Muscle of leg (tissue), 11 donors: ENCODE data around the gene ANKFY1. TPM values are rescaled to one million over a fixed set of nuclear protein-coding genes. Genes with fewer than 3 reads are reported as not detected.

ENCODE experiments used
- DNase-seq: peaks from one replicate; pipeline ENCODE4 v3.0.0; 2013
- H3K27ac ChIP-seq: one replicate; pipeline ENCODE4 v1.5.1; 2013; ENCODE audit warnings: mild to moderate bottlenecking, low read length, control low read depth
- H3K27me3 ChIP-seq: one replicate; pipeline ENCODE4 v1.6.1; 2013; ENCODE audit warnings: low read length; ENCODE audit not compliant: control insufficient read depth, insufficient read depth
- H3K36me3 ChIP-seq: one replicate; pipeline ENCODE4 v1.6.1; 2013; ENCODE audit warnings: low read length; ENCODE audit not compliant: control insufficient read depth, insufficient read depth
- H3K4me1 ChIP-seq: one replicate; pipeline ENCODE4 v1.6.1; 2013; ENCODE audit warnings: low read length; ENCODE audit not compliant: control insufficient read depth, insufficient read depth
- H3K4me3 ChIP-seq: one replicate; pipeline ENCODE4 v1.5.1; 2013; ENCODE audit warnings: low read length, control low read depth
- H3K9me3 ChIP-seq: replicated peaks from 2 replicates; pipeline ENCODE4 v1.6.1; 2013; ENCODE audit warnings: low read depth, low read length; ENCODE audit not compliant: control insufficient read depth
- WGBS: methylation state at CpG from one replicate; pipeline ENCODE4 v1.1.5; 2013; ENCODE audit warnings: missing lambda C conversion rate; ENCODE audit not compliant: insufficient coverage; 5-methylcytosine and 5-hydroxymethylcytosine counted together
- polyA plus RNA-seq, 8 donors: library from polyadenylated mRNA; unstranded; fragments of 120-200 nt; gene quantifications; one replicate each; pipeline versions ENCODE4 v1.2.1 to v1.2.3, GENCODE V29; 2013; ENCODE audit warnings: inconsistent platforms in 1 of 8, low replicate concordance in 1 of 8; ENCODE audit not compliant: insufficient read length in 8 of 8, insufficient read depth in 1 of 8
- total RNA-seq: library from RNA; stranded (reverse); fragments of 120-200 nt; gene quantifications from one replicate; pipeline ENCODE4 v1.2.4, GENCODE V29; 2013

ANKFY1 gene
- total and polyA plus RNA-seq, 9 donors: 21.1 to 36.5 (median 27.3) TPM

- no peak for DNase-seq
- WGBS: 24% methylated on average over 3 of the region's 7 CpGs
- Histone ChIP-seq H3K27me3 (no peaks in the 10 kb centered on the region), H3K27ac (no peak overlapping the region), H3K4me1 (no peaks in the 10 kb centered on the region), H3K36me3 (peaks cover 36% of the 10 kb centered on the region), H3K9me3 (no peaks in the 10 kb centered on the region), H3K4me3 (no peak overlapping the region)
Measured at GRCh38 chr17:4161192-4161966, 102.4 kb downstream of the ANKFY1 start.

- H3K4me3 ChIP-seq: no peak overlapping the region
- H3K27ac ChIP-seq: no peak overlapping the region
- DNase-seq: no peak
- H3K27me3 ChIP-seq: no peaks in the 10 kb centered on the region
- H3K36me3 ChIP-seq: peaks cover 42% of the 10 kb centered on the region
- H3K9me3 ChIP-seq: no peaks in the 10 kb centered on the region
- H3K4me1 ChIP-seq: no peaks in the 10 kb centered on the region
- WGBS: 98% methylated on average over 13 of the region's 19 CpGs
Measured at GRCh38 chr17:4160294-4160859, 103.4 kb downstream of the ANKFY1 start.

GRCh38 chr17:4159761-4160160, 104.0 kb downstream of the ANKFY1 start:
- no peaks in the 10 kb centered on the region for H3K27me3 ChIP-seq
- no peaks in the 10 kb centered on the region for H3K9me3 ChIP-seq
- H3K4me3 ChIP-seq: no peak overlapping the region
- no peak overlapping the region for H3K27ac ChIP-seq
- no peak for DNase-seq
- WGBS: 98% methylated on average over 15 of the region's 15 CpGs
- H3K36me3 ChIP-seq: peaks cover 42% of the 10 kb centered on the region
- H3K4me1 ChIP-seq: no peaks in the 10 kb centered on the region

GRCh38 chr17:4157618-4158333, 106.0 kb downstream of the ANKFY1 start:
- no peaks in the 10 kb centered on the region for H3K27me3 ChIP-seq
- H3K27ac ChIP-seq: no peak overlapping the region
- WGBS: 86% methylated on average over 12 of the region's 12 CpGs
- peaks cover 41% of the 10 kb centered on the region for H3K36me3 ChIP-seq
- no peaks in the 10 kb centered on the region for H3K4me1 ChIP-seq
- H3K4me3 ChIP-seq: no peak overlapping the region
- DNase-seq: no peak
- H3K9me3 ChIP-seq: no peaks in the 10 kb centered on the region

- Histone ChIP-seq H3K4me3 (no peak overlapping the region), H3K9me3 (no peaks in the 10 kb centered on the region), H3K36me3 (peaks cover 44% of the 10 kb centered on the region), H3K4me1 (no peaks in the 10 kb centered on the region), H3K27me3 (no peaks in the 10 kb centered on the region), H3K27ac (no peak overlapping the region)
- 81% methylated on average over 13 of the region's 16 CpGs for WGBS
- DNase-seq: no peak
Measured at GRCh38 chr17:4156750-4157381, 106.9 kb downstream of the ANKFY1 start.

GRCh38 chr17:4155980-4156620, 107.7 kb downstream of the ANKFY1 start:
- Histone ChIP-seq H3K36me3 (peaks cover 47% of the 10 kb centered on the region), H3K4me3 (no peak overlapping the region), H3K9me3 (no peaks in the 10 kb centered on the region), H3K27me3 (no peaks in the 10 kb centered on the region), H3K27ac (no peak overlapping the region), H3K4me1 (no peaks in the 10 kb centered on the region)
- DNase-seq: no peak
- WGBS: 86% methylated on average over 9 of the region's 10 CpGs

- no peak for DNase-seq
Measured at GRCh38 chr17:4154201-4154600, 109.6 kb downstream of the ANKFY1 start.

GRCh38 chr17:4152471-4152870, 111.3 kb downstream of the ANKFY1 start:
- Histone ChIP-seq H3K4me3 (no peak overlapping the region), H3K27ac (no peak overlapping the region), H3K27me3 (no peaks in the 10 kb centered on the region), H3K4me1 (peaks cover 2% of the 10 kb centered on the region), H3K9me3 (no peaks in the 10 kb centered on the region), H3K36me3 (peaks cover 40% of the 10 kb centered on the region)
- WGBS: no CpG with 5 or more reads among the region's 3 CpGs
- no peak for DNase-seq

More at GRCh38 chr17:4154201-4154600, 109.6 kb downstream of the ANKFY1 start:
- no CpG with 5 or more reads among the region's 3 CpGs for WGBS
- no peak overlapping the region for H3K27ac ChIP-seq
- H3K9me3 ChIP-seq: no peaks in the 10 kb centered on the region
- H3K36me3 ChIP-seq: peaks cover 44% of the 10 kb centered on the region
- H3K4me3 ChIP-seq: no peak overlapping the region
- no peaks in the 10 kb centered on the region for H3K4me1 ChIP-seq
- no peaks in the 10 kb centered on the region for H3K27me3 ChIP-seq

DNA sequence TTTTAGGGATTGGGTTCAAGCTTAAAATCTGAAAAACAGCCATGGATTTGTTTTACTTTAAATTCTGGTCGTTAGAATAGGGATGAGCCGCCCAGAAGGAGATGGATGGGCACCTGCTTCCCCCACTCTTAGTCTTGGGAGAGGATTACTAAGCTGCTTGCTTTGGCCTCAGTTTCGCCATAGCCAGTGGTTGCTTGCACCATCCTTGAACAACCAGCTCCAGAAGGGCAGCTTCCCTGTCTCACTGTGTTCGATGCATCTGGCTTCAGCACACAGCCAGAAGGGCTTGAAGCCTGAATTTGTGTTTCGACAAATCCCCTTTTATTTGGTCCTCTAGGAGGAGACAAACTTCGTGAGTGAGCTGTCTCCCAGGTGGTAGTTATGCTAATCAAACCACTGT, 113.7 kb downstream of the ANKFY1 start:
- Histone ChIP-seq H3K4me3 (no peak overlapping the region), H3K27ac (no peak overlapping the region), H3K4me1 (peaks cover 2% of the 10 kb centered on the region), H3K36me3 (peaks cover 25% of the 10 kb centered on the region), H3K9me3 (no peaks in the 10 kb centered on the region), H3K27me3 (no peaks in the 10 kb centered on the region)
- no peak for DNase-seq
- WGBS: 93% methylated on average over 2 of the region's 6 CpGs
